Right atrium auricular region (tissue), 2 donors: ENCODE measurements around the gene SLC26A6. TPM values are rescaled to one million over a fixed set of nuclear protein-coding genes. Genes with fewer than 3 reads are reported as not detected.

Experiments used
- DNase-seq: peaks from one replicate; pipeline ENCODE4 v3.0.0-alpha.2; 2019; ENCODE audit warnings: low spot score
- H3K27ac ChIP-seq, 2 donors: fragments of 200-600 bp; sonication (generic); 1 replicate in 1 of 2; 2 replicates in 1 of 2; pipeline ENCODE4 v1.5.1; 2016 to 2019
- H3K27me3 ChIP-seq, 2 donors: fragments of 200-600 bp; sonication (generic); one replicate each; pipeline versions ENCODE4 v1.5.1 to v1.6.0; 2017 to 2019
- H3K36me3 ChIP-seq: fragments of 200-600 bp; sonication (generic); one replicate; pipeline ENCODE4 v1.5.1; 2016
- H3K4me1 ChIP-seq, 2 donors: fragments of 200-600 bp; sonication (generic); one replicate each; pipeline versions ENCODE4 v1.5.1 to v1.6.0; 2017 to 2019
- H3K4me3 ChIP-seq, 2 donors: fragments of 200-600 bp; sonication (generic); 1 replicate in 1 of 2; 2 replicates in 1 of 2; pipeline ENCODE4 v1.5.1; 2017 to 2019; ENCODE audit warnings: mild to moderate bottlenecking in 1 of 2, moderate library complexity in 1 of 2
- H3K9me3 ChIP-seq, 2 donors: fragments of 200-600 bp; sonication (generic); one replicate each; pipeline ENCODE4 v1.5.1; 2019
- total RNA-seq, 2 donors: library from RNA; depleted of rRNA; stranded (reverse); fragments of >200 nt; gene quantifications; one replicate each; pipeline ENCODE4 v1.1.0, GENCODE V29; 2016
- TF ChIP-seq, protein P1 (sequence below), 2 donors: fragments of 200-600 bp; sonication (generic); IDR thresholded peaks; one replicate each; pipeline ENCODE4 v1.5.1; 2019; ENCODE audit warnings: antibody characterized with exemption in 2 of 2

SLC26A6 gene
- total RNA-seq, 2 donors from 2014 or later = 9.6 to 10.1 TPM

DNA sequence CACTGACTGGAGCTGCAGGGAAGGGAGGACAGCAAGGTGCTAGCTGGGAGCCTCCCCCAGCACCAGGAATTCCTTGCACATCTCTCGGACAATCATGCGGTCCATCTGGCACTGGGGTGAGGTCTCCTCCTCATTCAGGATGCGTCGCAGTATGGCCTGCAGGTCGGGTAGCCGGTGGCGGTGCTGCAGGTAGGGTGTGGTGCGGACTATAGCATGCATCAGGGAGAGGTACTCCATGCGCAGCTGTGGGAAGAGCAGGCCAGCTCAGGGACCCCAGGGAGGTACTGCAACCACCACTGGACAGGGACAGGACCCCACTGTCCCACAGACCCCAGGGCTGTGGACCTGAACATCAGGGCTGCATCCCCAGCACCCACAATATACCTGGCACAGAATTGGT lies 39.2 kb upstream of the SLC26A6 start:
- no peaks in the 10 kb centered on the region for H3K27me3 ChIP-seq
- TF ChIP-seq, protein P1, sequence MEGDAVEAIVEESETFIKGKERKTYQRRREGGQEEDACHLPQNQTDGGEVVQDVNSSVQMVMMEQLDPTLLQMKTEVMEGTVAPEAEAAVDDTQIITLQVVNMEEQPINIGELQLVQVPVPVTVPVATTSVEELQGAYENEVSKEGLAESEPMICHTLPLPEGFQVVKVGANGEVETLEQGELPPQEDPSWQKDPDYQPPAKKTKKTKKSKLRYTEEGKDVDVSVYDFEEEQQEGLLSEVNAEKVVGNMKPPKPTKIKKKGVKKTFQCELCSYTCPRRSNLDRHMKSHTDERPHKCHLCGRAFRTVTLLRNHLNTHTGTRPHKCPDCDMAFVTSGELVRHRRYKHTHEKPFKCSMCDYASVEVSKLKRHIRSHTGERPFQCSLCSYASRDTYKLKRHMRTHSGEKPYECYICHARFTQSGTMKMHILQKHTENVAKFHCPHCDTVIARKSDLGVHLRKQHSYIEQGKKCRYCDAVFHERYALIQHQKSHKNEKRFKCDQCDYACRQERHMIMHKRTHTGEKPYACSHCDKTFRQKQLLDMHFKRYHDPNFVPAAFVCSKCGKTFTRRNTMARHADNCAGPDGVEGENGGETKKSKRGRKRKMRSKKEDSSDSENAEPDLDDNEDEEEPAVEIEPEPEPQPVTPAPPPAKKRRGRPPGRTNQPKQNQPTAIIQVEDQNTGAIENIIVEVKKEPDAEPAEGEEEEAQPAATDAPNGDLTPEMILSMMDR (IDR thresholded peaks at IDR 0.05) = no peak
- DNase-seq = no peak
- no peaks in the 10 kb centered on the region for H3K4me1 ChIP-seq
- H3K4me3 ChIP-seq = no peak overlapping the region
- peaks cover 50% of the 10 kb centered on the region for H3K36me3 ChIP-seq
- H3K27ac ChIP-seq = no peak overlapping the region
- H3K9me3 ChIP-seq = no peaks in the 10 kb centered on the region

DNA sequence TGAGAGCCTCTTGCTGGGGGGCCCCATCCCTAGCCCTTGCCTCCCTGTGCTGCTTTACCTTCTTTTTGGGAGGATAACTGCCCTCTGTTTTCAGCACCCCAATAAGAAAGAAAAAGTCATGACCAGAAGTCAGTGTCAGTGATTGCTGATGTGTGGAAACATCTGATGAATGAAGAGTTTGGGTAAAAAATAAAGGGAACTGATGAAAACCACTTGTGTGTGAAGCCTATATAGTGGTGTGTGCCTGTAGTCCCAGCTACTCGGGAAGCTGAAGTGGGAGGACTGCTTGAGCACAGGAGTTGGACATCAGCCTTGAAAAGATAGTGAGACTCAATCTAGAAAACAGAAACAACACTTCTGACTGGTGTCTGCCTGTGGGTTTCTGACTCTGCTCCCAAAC lies 37.3 kb upstream of the SLC26A6 start:
- Histone ChIP-seq H3K4me3 (no peak overlapping the region), H3K27ac (no peak overlapping the region), H3K4me1 (no peaks in the 10 kb centered on the region), H3K9me3 (no peaks in the 10 kb centered on the region), H3K36me3 (peaks cover 35% of the 10 kb centered on the region), H3K27me3 (no peaks in the 10 kb centered on the region)
- DNase-seq = no peak
- TF ChIP-seq, protein P1 (IDR thresholded peaks at IDR 0.05) = no peak

DNA sequence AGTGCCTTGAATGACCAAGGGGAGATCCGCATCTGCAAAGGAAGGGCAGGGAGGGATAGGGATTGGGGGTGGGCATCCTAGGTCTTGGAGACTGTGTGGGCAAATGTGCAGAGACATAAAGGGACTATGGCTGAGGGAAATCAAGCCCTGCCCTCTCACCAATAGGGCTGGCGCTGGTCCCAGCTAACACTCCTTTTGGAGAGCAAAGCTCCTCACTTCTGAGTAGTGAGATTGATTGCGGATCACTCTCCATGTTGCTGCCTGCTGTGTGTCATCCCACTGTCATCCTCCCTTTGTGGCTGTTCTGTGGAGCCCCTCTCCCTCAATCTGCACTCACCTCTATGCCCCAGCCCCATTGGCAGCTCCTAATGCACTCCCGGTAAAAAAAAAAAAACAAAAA lies 29.7 kb upstream of the SLC26A6 start:
- TF ChIP-seq, protein P1 (IDR thresholded peaks at IDR 0.05) = no peak
- no peak overlapping the region for H3K4me3 ChIP-seq
- H3K4me1 ChIP-seq = peaks cover 0 to 39% of the 10 kb centered on the region in 2 donors
- H3K36me3 ChIP-seq = no peaks in the 10 kb centered on the region
- H3K27me3 ChIP-seq = no peaks in the 10 kb centered on the region
- no peaks in the 10 kb centered on the region for H3K9me3 ChIP-seq
- H3K27ac ChIP-seq = peak overlapping the region; percentile 84 to 93
- no peak for DNase-seq

DNA sequence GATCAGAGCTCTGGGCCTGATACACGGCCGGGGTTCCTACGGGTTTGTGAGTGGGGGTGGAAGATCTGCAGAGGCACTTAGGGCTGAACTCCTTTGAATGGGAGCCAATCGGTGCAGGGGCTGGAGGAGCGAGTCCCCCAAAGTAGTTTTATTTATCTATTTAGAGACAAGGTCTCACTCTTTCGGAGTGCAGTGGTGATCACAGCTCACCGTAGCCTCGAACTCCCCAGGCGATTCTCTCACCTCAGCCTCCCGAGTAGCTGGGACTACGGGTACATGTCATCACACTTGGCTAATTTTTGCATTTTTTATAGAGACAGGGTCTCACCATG lies 29.0 kb upstream of the SLC26A6 start:
- TF ChIP-seq, protein P1 (IDR thresholded peaks at IDR 0.05) = peak in 1 of 2 donors; percentile 8
- no peaks in the 10 kb centered on the region for H3K36me3 ChIP-seq
- H3K27ac ChIP-seq = peak overlapping the region; percentile 84 to 93
- H3K9me3 ChIP-seq = no peaks in the 10 kb centered on the region
- H3K27me3 ChIP-seq = no peaks in the 10 kb centered on the region
- H3K4me1 ChIP-seq = peaks cover 0 to 39% of the 10 kb centered on the region in 2 donors
- H3K4me3 ChIP-seq = peak overlapping the region in 1 of 2 donors; percentile 59
- DNase-seq = no peak

DNA sequence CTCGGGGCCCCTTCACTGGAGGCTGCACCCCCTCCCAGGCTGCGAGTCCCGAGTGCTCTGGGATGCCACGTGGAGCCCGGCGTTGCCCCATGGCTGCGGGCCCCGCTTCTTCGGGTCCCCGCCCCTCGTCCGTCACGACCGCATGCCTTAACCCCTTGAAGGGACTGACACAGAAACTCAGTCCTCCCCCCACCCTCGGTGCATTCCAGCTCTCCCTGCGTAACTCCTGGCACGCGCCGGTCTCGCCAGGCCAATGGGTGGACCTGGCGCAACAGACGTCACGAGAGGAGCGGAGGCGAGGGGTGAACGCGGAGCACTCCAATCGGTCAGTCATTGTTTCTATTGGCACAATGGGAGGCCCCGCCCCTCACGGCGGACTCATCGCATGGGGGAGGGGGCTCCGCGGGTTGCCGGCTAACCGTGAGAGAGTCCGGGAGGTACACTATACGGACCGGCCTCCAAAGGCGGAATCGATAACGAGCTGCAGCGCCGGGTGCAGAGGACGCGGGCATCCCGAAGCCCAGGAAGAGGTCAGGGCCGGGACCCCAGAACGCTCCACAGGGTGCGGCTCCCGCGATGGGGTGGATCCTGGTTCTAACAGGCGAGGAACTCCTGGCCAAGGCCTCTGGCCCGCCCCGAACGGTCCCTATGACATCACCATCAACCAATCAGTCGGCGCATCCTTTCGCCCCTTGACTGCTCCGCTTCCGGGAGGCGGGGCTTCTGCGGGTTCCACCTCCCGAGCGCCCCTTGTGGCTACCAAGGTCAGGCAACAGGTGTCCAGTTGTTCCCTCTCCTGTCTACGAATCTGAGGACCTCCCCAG lies 28.4 kb upstream of the SLC26A6 start:
- no peaks in the 10 kb centered on the region for H3K27me3 ChIP-seq
- peak; percentile 98 for DNase-seq

More for the DNA sequence above, 28.4 kb upstream of the SLC26A6 start:
- Histone ChIP-seq H3K9me3 (no peaks in the 10 kb centered on the region), H3K4me3 (peak overlapping the region; percentile 48 to 59), H3K27ac (peak overlapping the region; percentile 84 to 93), H3K36me3 (no peaks in the 10 kb centered on the region), H3K4me1 (peaks cover 0 to 39% of the 10 kb centered on the region in 2 donors)
- TF ChIP-seq, protein P1 (IDR thresholded peaks at IDR 0.05) = peak; percentile 48 to 70
